ENCODE data around the gene MORN5.

Gene MORN5

GRCh38 chr9:122226758-122227574, 67.3 kb downstream of the MORN5 start:
- Histone ChIP-seq H3K27ac (ENCODE audit: low read length) (no peak overlapping the region), H3K4me1 (ENCODE audit: control insufficient read depth in 1 of 2, insufficient read depth in 2 of 2, low read length in 2 of 2) (peaks cover 0 to 37% of the 10 kb centered on the region in 2 donors), H3K4me3 (ENCODE audit: low read depth in 1 of 2, low read length in 2 of 2) (peak overlapping the region in 1 of 2 donors; percentile 3), H3K36me3 (ENCODE audit: control insufficient read depth in 1 of 2, insufficient read depth in 2 of 2, low read length in 2 of 2) (no peaks in the 10 kb centered on the region), H3K9me3 (ENCODE audit: control insufficient read depth in 1 of 2, low read length in 2 of 2) (no peaks in the 10 kb centered on the region), H3K27me3 (ENCODE audit: low read depth, low read length) (peaks cover 68% of the 10 kb centered on the region)

- Histone ChIP-seq H3K27ac (ENCODE audit: low read length) (no peak overlapping the region), H3K27me3 (ENCODE audit: low read depth, low read length) (peaks cover 62% of the 10 kb centered on the region), H3K4me1 (ENCODE audit: control insufficient read depth in 1 of 2, insufficient read depth in 2 of 2, low read length in 2 of 2) (peaks cover 0 to 37% of the 10 kb centered on the region in 2 donors), H3K9me3 (ENCODE audit: control insufficient read depth in 1 of 2, low read length in 2 of 2) (no peaks in the 10 kb centered on the region), H3K4me3 (ENCODE audit: low read depth in 1 of 2, low read length in 2 of 2) (peak overlapping the region in 1 of 2 donors; percentile 3), H3K36me3 (ENCODE audit: control insufficient read depth in 1 of 2, insufficient read depth in 2 of 2, low read length in 2 of 2) (no peaks in the 10 kb centered on the region)
These were observed 67.8 kb downstream of the MORN5 start for GRCh38 chr9:122227575-122227900.

GRCh38 chr9:122228191-122228567, 68.5 kb downstream of the MORN5 start:
- H3K4me1 ChIP-seq (ENCODE audit: control insufficient read depth in 1 of 2, insufficient read depth in 2 of 2, low read length in 2 of 2) = peaks cover 0 to 33% of the 10 kb centered on the region in 2 donors
- peaks cover 58% of the 10 kb centered on the region for H3K27me3 ChIP-seq (ENCODE audit: low read depth, low read length)
- H3K27ac ChIP-seq (ENCODE audit: low read length) = no peak overlapping the region
- H3K4me3 ChIP-seq (ENCODE audit: low read depth in 1 of 2, low read length in 2 of 2) = peak overlapping the region; percentile 11 to 61
- H3K36me3 ChIP-seq (ENCODE audit: control insufficient read depth in 1 of 2, insufficient read depth in 2 of 2, low read length in 2 of 2) = no peaks in the 10 kb centered on the region
- H3K9me3 ChIP-seq (ENCODE audit: control insufficient read depth in 1 of 2, low read length in 2 of 2) = no peaks in the 10 kb centered on the region

- peak within 1 kb of the TSS; percentile 11 to 61 for H3K4me3 ChIP-seq (ENCODE audit: low read depth in 1 of 2, low read length in 2 of 2)
- no peaks in the 10 kb centered on the region for H3K36me3 ChIP-seq (ENCODE audit: control insufficient read depth in 1 of 2, insufficient read depth in 2 of 2, low read length in 2 of 2)
- peaks cover 0 to 33% of the 10 kb centered on the region in 2 donors for H3K4me1 ChIP-seq (ENCODE audit: control insufficient read depth in 1 of 2, insufficient read depth in 2 of 2, low read length in 2 of 2)
- no peaks in the 10 kb centered on the region for H3K9me3 ChIP-seq (ENCODE audit: control insufficient read depth in 1 of 2, low read length in 2 of 2)
- peaks cover 54% of the 10 kb centered on the region for H3K27me3 ChIP-seq (ENCODE audit: low read depth, low read length)
- no peak within 1 kb of the TSS for H3K27ac ChIP-seq (ENCODE audit: low read length)
These were observed 69.1 kb downstream of the MORN5 start, which contains the start of gene LHX6 for GRCh38 chr9:122228568-122229484. LHX6 (minus strand) TSS chr9:122228957; CDS start chr9:122228740, 217 bp downstream.

- H3K27ac ChIP-seq (ENCODE audit: low read length) = no peak overlapping the region
- H3K9me3 ChIP-seq (ENCODE audit: control insufficient read depth in 1 of 2, low read length in 2 of 2) = no peaks in the 10 kb centered on the region
- H3K36me3 ChIP-seq (ENCODE audit: control insufficient read depth in 1 of 2, insufficient read depth in 2 of 2, low read length in 2 of 2) = no peaks in the 10 kb centered on the region
- H3K4me3 ChIP-seq (ENCODE audit: low read depth in 1 of 2, low read length in 2 of 2) = no peak overlapping the region
- H3K27me3 ChIP-seq (ENCODE audit: low read depth, low read length) = peaks cover 50% of the 10 kb centered on the region
- peaks cover 0 to 33% of the 10 kb centered on the region in 2 donors for H3K4me1 ChIP-seq (ENCODE audit: control insufficient read depth in 1 of 2, insufficient read depth in 2 of 2, low read length in 2 of 2)
These were observed 69.8 kb downstream of the MORN5 start for GRCh38 chr9:122229485-122229837.

GRCh38 chr9:122232796-122233306, 73.1 kb downstream of the MORN5 start:
- H3K36me3 ChIP-seq (ENCODE audit: control insufficient read depth in 1 of 2, insufficient read depth in 2 of 2, low read length in 2 of 2) = no peaks in the 10 kb centered on the region
- H3K9me3 ChIP-seq (ENCODE audit: control insufficient read depth in 1 of 2, low read length in 2 of 2) = no peaks in the 10 kb centered on the region
- H3K4me1 ChIP-seq (ENCODE audit: control insufficient read depth in 1 of 2, insufficient read depth in 2 of 2, low read length in 2 of 2) = peaks cover 0 to 11% of the 10 kb centered on the region in 2 donors
- peaks cover 24% of the 10 kb centered on the region for H3K27me3 ChIP-seq (ENCODE audit: low read depth, low read length)
- H3K27ac ChIP-seq (ENCODE audit: low read length) = no peak overlapping the region
- H3K4me3 ChIP-seq (ENCODE audit: low read depth in 1 of 2, low read length in 2 of 2) = no peak overlapping the region

GRCh38 chr9:122234022-122234748, 74.5 kb downstream of the MORN5 start:
- peaks cover 20% of the 10 kb centered on the region for H3K27me3 ChIP-seq (ENCODE audit: low read depth, low read length)
- H3K4me1 ChIP-seq (ENCODE audit: control insufficient read depth in 1 of 2, insufficient read depth in 2 of 2, low read length in 2 of 2) = no peaks in the 10 kb centered on the region
- peaks cover 0 to 6% of the 10 kb centered on the region in 2 donors for H3K36me3 ChIP-seq (ENCODE audit: control insufficient read depth in 1 of 2, insufficient read depth in 2 of 2, low read length in 2 of 2)
- H3K9me3 ChIP-seq (ENCODE audit: control insufficient read depth in 1 of 2, low read length in 2 of 2) = no peaks in the 10 kb centered on the region
- no peak overlapping the region for H3K4me3 ChIP-seq (ENCODE audit: low read depth in 1 of 2, low read length in 2 of 2)
- H3K27ac ChIP-seq (ENCODE audit: low read length) = no peak overlapping the region

GRCh38 chr9:122236681-122237080, 77.0 kb downstream of the MORN5 start:
- H3K27me3 ChIP-seq (ENCODE audit: low read depth, low read length) = no peaks in the 10 kb centered on the region
- H3K9me3 ChIP-seq (ENCODE audit: control insufficient read depth in 1 of 2, low read length in 2 of 2) = no peaks in the 10 kb centered on the region
- H3K4me3 ChIP-seq (ENCODE audit: low read depth in 1 of 2, low read length in 2 of 2) = no peak overlapping the region
- no peaks in the 10 kb centered on the region for H3K4me1 ChIP-seq (ENCODE audit: control insufficient read depth in 1 of 2, insufficient read depth in 2 of 2, low read length in 2 of 2)
- no peak overlapping the region for H3K27ac ChIP-seq (ENCODE audit: low read length)
- peaks cover 18 to 20% of the 10 kb centered on the region in 2 donors for H3K36me3 ChIP-seq (ENCODE audit: control insufficient read depth in 1 of 2, insufficient read depth in 2 of 2, low read length in 2 of 2)

GRCh38 chr9:122239722-122240121, 80.0 kb downstream of the MORN5 start:
- peaks cover 39 to 46% of the 10 kb centered on the region in 2 donors for H3K36me3 ChIP-seq (ENCODE audit: control insufficient read depth in 1 of 2, insufficient read depth in 2 of 2, low read length in 2 of 2)
- no peaks in the 10 kb centered on the region for H3K4me1 ChIP-seq (ENCODE audit: control insufficient read depth in 1 of 2, insufficient read depth in 2 of 2, low read length in 2 of 2)
- H3K4me3 ChIP-seq (ENCODE audit: low read depth in 1 of 2, low read length in 2 of 2) = no peak overlapping the region
- H3K27me3 ChIP-seq (ENCODE audit: low read depth, low read length) = no peaks in the 10 kb centered on the region
- no peaks in the 10 kb centered on the region for H3K9me3 ChIP-seq (ENCODE audit: control insufficient read depth in 1 of 2, low read length in 2 of 2)
- H3K27ac ChIP-seq (ENCODE audit: low read length) = no peak overlapping the region

GRCh38 chr9:122244349-122244748, 84.6 kb downstream of the MORN5 start:
- no peak overlapping the region for H3K4me3 ChIP-seq (ENCODE audit: low read depth in 1 of 2, low read length in 2 of 2)
- H3K9me3 ChIP-seq (ENCODE audit: control insufficient read depth in 1 of 2, low read length in 2 of 2) = no peaks in the 10 kb centered on the region
- H3K36me3 ChIP-seq (ENCODE audit: control insufficient read depth in 1 of 2, insufficient read depth in 2 of 2, low read length in 2 of 2) = peaks cover 60 to 68% of the 10 kb centered on the region in 2 donors
- no peaks in the 10 kb centered on the region for H3K27me3 ChIP-seq (ENCODE audit: low read depth, low read length)
- H3K27ac ChIP-seq (ENCODE audit: low read length) = no peak overlapping the region
- no peaks in the 10 kb centered on the region for H3K4me1 ChIP-seq (ENCODE audit: control insufficient read depth in 1 of 2, insufficient read depth in 2 of 2, low read length in 2 of 2)

- H3K27ac ChIP-seq (ENCODE audit: low read length) = no peak overlapping the region
- no peaks in the 10 kb centered on the region for H3K27me3 ChIP-seq (ENCODE audit: low read depth, low read length)
- H3K9me3 ChIP-seq (ENCODE audit: control insufficient read depth in 1 of 2, low read length in 2 of 2) = no peaks in the 10 kb centered on the region
- no peak overlapping the region for H3K4me3 ChIP-seq (ENCODE audit: low read depth in 1 of 2, low read length in 2 of 2)
- H3K4me1 ChIP-seq (ENCODE audit: control insufficient read depth in 1 of 2, insufficient read depth in 2 of 2, low read length in 2 of 2) = no peaks in the 10 kb centered on the region
- peaks cover 53 to 64% of the 10 kb centered on the region in 2 donors for H3K36me3 ChIP-seq (ENCODE audit: control insufficient read depth in 1 of 2, insufficient read depth in 2 of 2, low read length in 2 of 2)
These were observed 87.0 kb downstream of the MORN5 start for GRCh38 chr9:122246666-122247065.
